NAMALWA (cell line): ENCODE measurements around the gene SRSF1.

ENCODE experiments used
- DNase-seq: peaks from one replicate; pipeline ENCODE4 v3.0.0-alpha.2; 2015; ENCODE audit warnings: low spot score

SRSF1 gene

GRCh38 chr17:58019039-58019438 lies 12.0 kb upstream of the SRSF1 start:
- peak; percentile 43 for DNase-seq

GRCh38 chr17:58010067-58010799 lies 3.2 kb upstream of the SRSF1 start:
- DNase-seq = no peak

GRCh38 chr17:58007781-58008706 lies 998 bp upstream of the SRSF1 start:
- no peak for DNase-seq

- DNase-seq = peak; percentile 60
Measured at GRCh38 chr17:58006560-58006923, 504 bp downstream of the SRSF1 start.

GRCh38 chr17:58005728-58006559 lies 1.1 kb downstream of the SRSF1 start:
- peak; percentile 25 for DNase-seq

- no peak for DNase-seq
Measured at GRCh38 chr17:58005031-58005727, 1.9 kb downstream of the SRSF1 start.

- DNase-seq = peak; percentile 12
Measured at GRCh38 chr17:58004060-58004459, 3.0 kb downstream of the SRSF1 start.

GRCh38 chr17:58002973-58003372 lies 4.1 kb downstream of the SRSF1 start:
- DNase-seq = peak; percentile 11

GRCh38 chr17:58002154-58002948 lies 4.7 kb downstream of the SRSF1 start:
- DNase-seq = peak; percentile 27

- DNase-seq = peak; percentile 19
Measured at GRCh38 chr17:58001461-58002124, 5.5 kb downstream of the SRSF1 start.

- DNase-seq = peak; percentile 90
Measured at GRCh38 chr17:57999496-58000017, 7.5 kb downstream of the SRSF1 start.

GRCh38 chr17:57999010-57999495 lies 8.0 kb downstream of the SRSF1 start:
- no peak for DNase-seq

- DNase-seq = peak; percentile 23
Measured at GRCh38 chr17:57997085-57997809, 9.8 kb downstream of the SRSF1 start.

GRCh38 chr17:57995076-57995956 lies 11.7 kb downstream of the SRSF1 start:
- peak; percentile 83 for DNase-seq

GRCh38 chr17:57994436-57994835 lies 12.6 kb downstream of the SRSF1 start:
- no peak for DNase-seq

- peak; percentile 81 for DNase-seq
Measured at GRCh38 chr17:57993471-57994365, 13.3 kb downstream of the SRSF1 start.

GRCh38 chr17:57991537-57991936 lies 15.5 kb downstream of the SRSF1 start:
- no peak for DNase-seq
